ENCODE measurements around the gene GDPD1. TPM values are rescaled to one million over a fixed set of nuclear protein-coding genes. Genes with fewer than 3 reads are reported as not detected.

GDPD1 gene
- total and polyA plus RNA-seq, 9 of the 15 experiments (the other 6 are each of a cell fraction or from before 2014, with no cell fraction given) = 5.7 to 15.2 (median 9.3) TPM

DNA sequence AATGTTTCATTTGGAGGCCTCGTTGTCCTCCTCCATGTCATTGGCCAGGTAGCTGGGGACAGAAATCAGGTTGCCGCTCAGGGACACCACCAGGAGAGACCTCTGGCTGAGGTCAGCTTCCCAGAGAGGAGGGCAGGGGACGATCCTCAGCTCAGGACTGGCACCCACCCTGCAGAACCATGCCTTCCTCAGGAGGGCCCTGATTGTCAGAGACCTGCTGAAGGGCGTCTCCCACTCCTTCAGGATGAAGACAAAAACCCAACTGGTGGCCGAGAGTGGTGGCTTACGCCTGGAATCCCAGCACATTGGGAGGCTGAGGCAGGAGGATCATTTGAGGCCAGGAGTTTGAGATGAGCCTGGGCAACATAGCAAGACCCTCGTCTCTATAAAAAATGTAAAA lies 45.2 kb upstream of the GDPD1 start:
- no peaks in the 10 kb centered on the region; a peak in 1 of 5 replicates for H3K4me1 ChIP-seq (replicated peaks in 1 of 2; ENCODE audit: control insufficient read depth in 2 of 2, insufficient read depth in 2 of 2, low read length in 2 of 2)
- intact Hi-C loops (cut with micrococcal nuclease) = no loop called here
- ChIA-PET POLR2A (interaction anchor here (1.1 to 1.5 kb wide), 2 partner anchors 11 to 14 kb away, joined by 3 to 4 read pairs; no protein-coding TSS in a partner anchor), CTCF (ENCODE audit: low intra/inter-chr PET ratio) (no interaction called here)
- BruUV-seq (replicated peaks) = no TSS peak
- no peaks in the 10 kb centered on the region for H3K9me1 ChIP-seq (ENCODE audit: control insufficient read depth, insufficient read depth, low read length)
- H4K20me1 ChIP-seq (replicated peaks; ENCODE audit: control insufficient read depth, insufficient read depth, low read length) = no peaks in the 10 kb centered on the region
- ATAC-seq (no peak), FAIRE-seq (no peak), DNase-seq (ENCODE audit: extremely low read depth in 1 of 4, low spot score in 3 of 4) (no peak)
- H3K79me2 ChIP-seq (ENCODE audit: control insufficient read depth, insufficient read depth, low read length) = no peaks in the 10 kb centered on the region
- 93% methylated on average over 7 of the region's 7 CpGs for WGBS (ENCODE audit: insufficient coverage, low coverage, missing lambda C conversion rate)
- H3K4me2 ChIP-seq (ENCODE audit: insufficient read depth, low read length) = no peak overlapping the region
- H3K9ac ChIP-seq (ENCODE audit: insufficient read depth in 1 of 2, low read depth in 2 of 2, low read length in 2 of 2) = no peak overlapping the region
- H2AFZ ChIP-seq (ENCODE audit: low read depth, low read length) = no peak overlapping the region
- peaks cover 34% of the 10 kb centered on the region; the same call in 2 of the 3 replicates for H3K36me3 ChIP-seq (ENCODE audit: control insufficient read depth, insufficient read depth, low read length)
- no peak overlapping the region for H3K27ac ChIP-seq (ENCODE audit: extremely low read depth, low read depth, low read length)
- no peaks in the 10 kb centered on the region; the same call in 1 of the 2 replicates for H3K9me3 ChIP-seq (replicated peaks; ENCODE audit: control insufficient read depth, insufficient read depth, low read depth, low read length)
- peak; percentile 50; the same call in 1 of the 2 replicates for TF ChIP-seq ZNF121 (CRISPR knock-in tag; conservative IDR thresholded peaks at IDR 0.05)
- TF ChIP-seq, protein P1, sequence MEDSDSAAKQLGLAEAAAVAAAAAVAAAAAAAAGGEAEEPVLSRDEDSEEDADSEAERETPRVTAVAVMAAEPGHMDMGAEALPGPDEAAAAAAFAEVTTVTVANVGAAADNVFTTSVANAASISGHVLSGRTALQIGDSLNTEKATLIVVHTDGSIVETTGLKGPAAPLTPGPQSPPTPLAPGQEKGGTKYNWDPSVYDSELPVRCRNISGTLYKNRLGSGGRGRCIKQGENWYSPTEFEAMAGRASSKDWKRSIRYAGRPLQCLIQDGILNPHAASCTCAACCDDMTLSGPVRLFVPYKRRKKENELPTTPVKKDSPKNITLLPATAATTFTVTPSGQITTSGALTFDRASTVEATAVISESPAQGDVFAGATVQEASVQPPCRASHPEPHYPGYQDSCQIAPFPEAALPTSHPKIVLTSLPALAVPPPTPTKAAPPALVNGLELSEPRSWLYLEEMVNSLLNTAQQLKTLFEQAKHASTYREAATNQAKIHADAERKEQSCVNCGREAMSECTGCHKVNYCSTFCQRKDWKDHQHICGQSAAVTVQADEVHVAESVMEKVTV (CRISPR knock-in tag; IDR thresholded peaks at IDR 0.05) = no peak
- no peak for TF ChIP-seq ZNF324 (CRISPR knock-in tag; IDR thresholded peaks at IDR 0.05)
- in situ Hi-C loops (cut with MboI) = no loop called here
- no peak overlapping the region for H3K4me3 ChIP-seq
- H3K27me3 ChIP-seq (ENCODE audit: control insufficient read depth in 2 of 2, insufficient read depth in 2 of 2, low read length in 2 of 2) = no peaks in the 10 kb centered on the region

Measured in K562 (cell line).